Naive thymus-derived CD8-positive, alpha-beta T cell (primary cell): ENCODE data around the gene NKX1-2. TPM values are rescaled to one million over a fixed set of nuclear protein-coding genes. Genes with fewer than 3 reads are reported as not detected.
"Not testable (repeated sequence)": the region's sequence is repeated elsewhere in the genome, so short reads cannot be mapped to it uniquely, and the experiment has no call there.

ENCODE experiments used
- ATAC-seq, 2 donors: fragments of 150-1000 bp; cut with Tn5 transposase in 1 of 2; sonication (Bioruptor Pico), chemical (Tn5 transposase) in 1 of 2; 1 replicate in 1 of 2; 2 replicates in 1 of 2; pipeline ENCODE4 v1.10.0; 2021; ENCODE audit warnings: mild to moderate bottlenecking in 2 of 2, moderate library complexity in 2 of 2
- POLR2A ChIA-PET: fragments of 350-600 bp; sonication (Branson Sonifier 250); formaldehyde crosslinking; loops from one replicate; lab custom pipeline; 2021; ENCODE audit warnings: antibody characterized with exemption; lab: Charles Lee
- DNase-seq, 10 donors: peaks; one replicate each; pipeline versions ENCODE4 v3.0.0 to v3.0.0-alpha.2; 2020 to 2022
- H3K27ac Mint-ChIP-seq, 10 donors: one replicate each; pipeline ENCODE4 v1.8.0; 2020 to 2022; ENCODE audit warnings: mild to moderate bottlenecking in 10 of 10, mixed read lengths in 10 of 10, moderate library complexity in 4 of 10, inconsistent platforms in 1 of 10
- H3K27me3 Mint-ChIP-seq, 5 donors: one replicate each; pipeline ENCODE4 v1.8.0; 2021 to 2022; ENCODE audit warnings: mixed read lengths in 5 of 5
- H3K36me3 Mint-ChIP-seq, 3 donors: one replicate each; pipeline ENCODE4 v1.8.0; 2020 to 2022; ENCODE audit warnings: mixed read lengths in 3 of 3, mild to moderate bottlenecking in 2 of 3, inconsistent platforms in 1 of 3
- H3K4me1 Mint-ChIP-seq, 4 donors: one replicate each; pipeline ENCODE4 v1.8.0; 2021 to 2022; ENCODE audit warnings: mixed read lengths in 4 of 4
- H3K4me3 Mint-ChIP-seq, 10 donors: one replicate each; pipeline ENCODE4 v1.8.0; 2020 to 2022; ENCODE audit warnings: mild to moderate bottlenecking in 10 of 10, mixed read lengths in 10 of 10, moderate library complexity in 6 of 10, inconsistent platforms in 1 of 10
- H3K9me3 Mint-ChIP-seq, 9 donors: one replicate each; pipeline ENCODE4 v1.8.0; 2020 to 2022; ENCODE audit warnings: mixed read lengths in 9 of 9, mild to moderate bottlenecking in 3 of 9, inconsistent platforms in 1 of 9, moderate library complexity in 1 of 9
- polyA plus RNA-seq, 3 donors: library from polyadenylated mRNA; unstranded; fragments of 300-500 nt; fragmentation: Illumina TruSeq; gene quantifications; one replicate each; pipeline ENCODE4 v1.2.3, GENCODE V29; 2021
- total RNA-seq, 8 experiments: library from RNA in 2 of 8; stranded (reverse) in 2 of 8; gene quantifications; one replicate each; pipeline ENCODE4 v1.2.3 and lab custom pipeline; 2021 to 2026

The NKX1-2 gene
- total and polyA plus RNA-seq, 5 experiments from 2014 or later: not detected

DNA sequence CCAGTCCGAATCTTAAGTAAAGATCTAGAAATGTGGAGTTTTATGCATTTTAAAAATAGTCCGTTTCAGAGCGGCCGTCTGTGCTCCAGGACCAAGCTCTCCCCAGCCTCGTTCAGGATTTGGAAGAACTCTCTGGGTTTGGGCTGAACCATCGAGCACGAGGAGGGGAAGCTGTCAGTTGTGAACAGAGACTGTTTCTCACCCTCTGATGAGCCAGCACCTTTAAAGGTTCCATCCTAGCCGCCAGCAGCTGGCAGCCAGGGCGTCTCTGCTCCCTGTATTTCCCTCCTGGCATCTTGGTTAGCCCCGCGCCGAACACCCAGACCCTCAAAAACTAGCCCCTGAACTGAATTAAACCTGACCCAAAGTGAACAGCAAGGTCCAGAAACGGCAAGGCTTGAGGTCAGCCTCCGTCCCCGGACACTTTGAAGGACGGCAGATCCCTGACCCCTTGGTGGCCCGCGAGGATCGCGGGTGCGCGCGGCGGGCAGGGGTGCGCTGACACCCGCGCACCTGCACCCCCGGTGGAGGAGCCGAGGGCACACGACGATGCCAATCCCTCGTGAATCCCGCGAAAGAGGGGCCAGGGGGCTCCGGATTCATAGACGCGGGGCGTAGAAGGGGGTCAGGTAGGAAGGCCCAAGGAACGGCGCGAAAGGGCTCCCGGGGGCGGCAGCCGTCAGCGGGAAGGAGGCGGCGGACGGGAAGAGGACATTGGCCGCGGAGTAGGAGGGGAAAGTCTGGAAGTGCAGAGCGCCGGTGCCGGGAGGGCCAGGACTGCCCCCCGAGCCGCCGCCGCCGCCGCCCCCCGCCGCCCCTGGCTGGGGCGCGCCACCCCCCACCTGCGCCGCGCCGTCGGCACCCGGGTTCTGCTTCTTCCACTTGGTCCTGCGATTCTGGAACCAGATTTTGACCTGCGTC, 2.7 kb downstream of the NKX1-2 start:
- no peak for ATAC-seq
- DNase-seq: no peak
- Mint-ChIP-seq H3K9me3 (peaks cover 0 to 2% (median 0%) of the 10 kb centered on the region in 9 donors), H3K36me3 (peaks cover 0 to 3% (median 0%) of the 10 kb centered on the region in 3 donors), H3K27me3 (peaks cover 27 to 76% (median 64%) of the 10 kb centered on the region in 5 donors), H3K4me1 (peaks cover 13 to 24% (median 18%) of the 10 kb centered on the region in 4 donors), H3K4me3 (peak overlapping the region in 5 of 10 donors; percentile 18 to 71 (median 59)), H3K27ac (no peak overlapping the region)
- POLR2A ChIA-PET: no interaction called here

GRCh38 chr10:124441694-124442093, 8.1 kb downstream of the NKX1-2 start:
- H3K4me3 Mint-ChIP-seq, POLR2A ChIA-PET, H3K4me1 Mint-ChIP-seq, H3K36me3 Mint-ChIP-seq, ATAC-seq, H3K27ac Mint-ChIP-seq, H3K9me3 Mint-ChIP-seq, DNase-seq: not testable (repeated sequence)
- H3K27me3 Mint-ChIP-seq: peaks cover 11 to 38% (median 33%) of the 10 kb centered on the region in 5 donors

DNA sequence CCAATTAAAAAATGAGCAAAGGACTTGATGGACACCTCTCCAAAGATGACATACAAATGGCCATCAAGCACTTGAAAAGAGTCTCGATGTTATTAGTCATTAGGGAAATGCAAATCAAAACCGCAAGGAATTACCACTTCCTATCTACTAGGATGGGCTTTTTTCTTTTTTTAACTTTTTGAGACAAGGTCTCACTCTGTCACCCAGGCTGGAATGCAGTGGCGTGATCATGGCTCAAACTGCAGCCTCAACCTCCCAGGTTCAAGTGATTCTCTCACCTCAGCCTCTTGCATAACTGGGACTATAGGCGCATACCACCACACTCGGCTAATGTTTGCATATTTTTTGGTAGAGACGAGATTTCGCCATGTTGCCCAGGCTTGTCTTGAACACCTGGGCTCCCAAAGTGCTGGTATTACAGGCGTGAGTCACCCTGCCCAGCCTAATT, 13.6 kb downstream of the NKX1-2 start:
- no peak overlapping the region for H3K4me3 Mint-ChIP-seq
- peaks cover 0 to 12% (median 5%) of the 10 kb centered on the region in 5 donors for H3K27me3 Mint-ChIP-seq
- no peaks in the 10 kb centered on the region for H3K36me3 Mint-ChIP-seq
- no peaks in the 10 kb centered on the region for H3K9me3 Mint-ChIP-seq
- ATAC-seq (no peak), DNase-seq (no peak)
- peaks cover 0 to 3% (median 0%) of the 10 kb centered on the region in 4 donors for H3K4me1 Mint-ChIP-seq
- H3K27ac Mint-ChIP-seq: no peak overlapping the region
- POLR2A ChIA-PET: no interaction called here

DNA sequence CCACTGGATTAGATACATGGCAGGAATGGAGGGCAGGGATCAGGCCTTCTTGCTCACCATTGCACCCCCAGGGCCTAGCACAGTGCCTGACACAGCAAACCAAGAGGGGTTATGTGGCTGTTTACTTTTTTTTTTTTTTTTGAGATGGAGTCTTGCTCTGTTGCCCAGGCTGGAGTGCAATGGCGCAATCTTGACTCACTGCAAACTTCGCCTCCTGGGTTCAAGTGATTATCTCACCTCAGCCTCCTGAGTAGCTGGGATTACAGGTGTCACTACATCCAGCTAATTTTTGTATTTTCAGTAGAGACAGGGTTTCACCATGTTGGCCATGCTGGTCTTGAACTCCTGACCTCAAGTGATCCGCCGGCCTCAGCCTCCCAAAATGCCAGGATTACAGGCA, 14.2 kb downstream of the NKX1-2 start:
- POLR2A ChIA-PET: not testable (repeated sequence)

DNA sequence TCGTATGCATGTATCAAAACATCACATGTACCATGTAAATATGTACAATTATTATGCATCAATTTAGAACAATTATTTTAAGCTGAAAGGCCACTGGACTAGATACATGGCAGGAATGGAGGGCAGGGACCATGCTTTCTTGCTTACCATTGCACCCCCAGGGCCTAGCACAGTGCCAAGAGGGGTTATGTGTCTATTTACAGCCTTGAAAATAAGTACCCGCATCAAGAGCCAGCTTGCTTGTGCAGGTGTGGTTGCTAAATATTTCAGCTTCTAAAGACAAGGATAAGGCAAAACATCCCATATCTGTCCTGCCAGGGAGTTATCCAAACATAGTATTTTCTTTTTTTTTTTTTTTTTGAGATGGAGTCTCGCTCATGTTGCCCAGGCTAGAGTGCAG, 16.4 kb downstream of the NKX1-2 start:
- Mint-ChIP-seq H3K27me3 (peaks cover 0 to 17% (median 4%) of the 10 kb centered on the region in 5 donors), H3K9me3 (no peaks in the 10 kb centered on the region), H3K4me3 (no peak overlapping the region), H3K27ac (no peak overlapping the region), H3K4me1 (peaks cover 0 to 3% (median 1%) of the 10 kb centered on the region in 4 donors), H3K36me3 (no peaks in the 10 kb centered on the region)
- POLR2A ChIA-PET: no interaction called here
- no peak for ATAC-seq
- no peak for DNase-seq

More for the DNA sequence above, 14.2 kb downstream of the NKX1-2 start:
- H3K4me3 Mint-ChIP-seq, H3K27ac Mint-ChIP-seq, DNase-seq, H3K9me3 Mint-ChIP-seq, H3K36me3 Mint-ChIP-seq, H3K4me1 Mint-ChIP-seq, ATAC-seq: not testable (repeated sequence)
- peaks cover 0 to 11% (median 3%) of the 10 kb centered on the region in 5 donors for H3K27me3 Mint-ChIP-seq

DNA sequence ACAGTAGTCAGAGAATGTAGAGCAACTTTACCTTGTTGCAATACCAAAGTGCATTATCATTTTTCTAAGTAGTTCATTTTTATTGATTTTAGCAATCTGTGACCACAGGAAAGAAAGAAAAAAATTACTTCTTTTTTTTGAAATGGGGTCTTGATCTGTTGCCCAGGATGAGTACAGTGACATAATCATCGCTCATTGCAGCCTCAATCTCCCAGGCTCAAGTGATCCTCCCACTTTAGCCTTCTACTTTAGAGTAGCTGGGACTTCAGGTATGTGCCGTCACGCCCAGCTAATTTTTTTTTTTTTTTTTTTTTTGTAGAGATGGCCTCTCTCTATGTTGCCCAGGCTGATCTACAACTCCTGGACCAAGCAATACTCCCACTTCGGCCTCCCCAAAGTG, 19.8 kb downstream of the NKX1-2 start:
- POLR2A ChIA-PET: no interaction called here
- peaks cover 0 to 17% (median 4%) of the 10 kb centered on the region in 5 donors for H3K27me3 Mint-ChIP-seq
- ATAC-seq (no peak), DNase-seq (no peak)
- H3K9me3 Mint-ChIP-seq: no peaks in the 10 kb centered on the region
- no peaks in the 10 kb centered on the region for H3K36me3 Mint-ChIP-seq
- H3K27ac Mint-ChIP-seq: no peak overlapping the region
- no peak overlapping the region for H3K4me3 Mint-ChIP-seq
- peaks cover 0 to 2% (median 0%) of the 10 kb centered on the region in 4 donors for H3K4me1 Mint-ChIP-seq

DNA sequence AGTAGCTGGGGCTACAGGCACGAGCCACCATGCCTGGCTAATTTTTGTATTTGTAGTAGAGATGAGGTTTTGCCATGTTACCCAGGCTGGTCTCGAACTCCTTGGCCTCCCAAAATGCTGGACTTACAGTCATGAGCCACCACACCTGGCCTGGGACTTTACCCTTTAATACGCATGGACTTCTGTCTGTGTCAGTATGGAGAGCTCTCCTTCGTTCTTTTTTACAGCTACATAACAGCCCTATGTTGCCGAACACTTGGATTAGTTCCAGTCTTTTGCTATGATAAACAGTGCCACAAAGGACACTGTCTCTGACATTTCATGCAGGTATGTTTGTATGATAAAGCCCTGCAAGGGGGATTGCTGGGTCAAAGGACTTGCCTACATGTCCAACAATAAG, 20.3 kb downstream of the NKX1-2 start:
- Mint-ChIP-seq H3K4me1 (peaks cover 0 to 2% (median 0%) of the 10 kb centered on the region in 4 donors), H3K27me3 (peaks cover 0 to 17% (median 4%) of the 10 kb centered on the region in 5 donors), H3K36me3 (no peaks in the 10 kb centered on the region), H3K27ac (no peak overlapping the region), H3K9me3 (no peaks in the 10 kb centered on the region), H3K4me3 (no peak overlapping the region)
- POLR2A ChIA-PET: no interaction called here
- DNase-seq: no peak
- no peak for ATAC-seq

- peak overlapping the region in 2 of 10 donors; percentile 24 to 78 for H3K27ac Mint-ChIP-seq
- H3K4me1 Mint-ChIP-seq: peaks cover 0 to 2% (median 0%) of the 10 kb centered on the region in 4 donors
- no peaks in the 10 kb centered on the region for H3K9me3 Mint-ChIP-seq
- DNase-seq (no peak), ATAC-seq (no peak)
- POLR2A ChIA-PET: no interaction called here
- H3K27me3 Mint-ChIP-seq: peaks cover 3 to 22% (median 9%) of the 10 kb centered on the region in 5 donors
- H3K36me3 Mint-ChIP-seq: no peaks in the 10 kb centered on the region
- no peak overlapping the region for H3K4me3 Mint-ChIP-seq
These were observed 21.5 kb downstream of the NKX1-2 start for GRCh38 chr10:124428207-124428777.

DNA sequence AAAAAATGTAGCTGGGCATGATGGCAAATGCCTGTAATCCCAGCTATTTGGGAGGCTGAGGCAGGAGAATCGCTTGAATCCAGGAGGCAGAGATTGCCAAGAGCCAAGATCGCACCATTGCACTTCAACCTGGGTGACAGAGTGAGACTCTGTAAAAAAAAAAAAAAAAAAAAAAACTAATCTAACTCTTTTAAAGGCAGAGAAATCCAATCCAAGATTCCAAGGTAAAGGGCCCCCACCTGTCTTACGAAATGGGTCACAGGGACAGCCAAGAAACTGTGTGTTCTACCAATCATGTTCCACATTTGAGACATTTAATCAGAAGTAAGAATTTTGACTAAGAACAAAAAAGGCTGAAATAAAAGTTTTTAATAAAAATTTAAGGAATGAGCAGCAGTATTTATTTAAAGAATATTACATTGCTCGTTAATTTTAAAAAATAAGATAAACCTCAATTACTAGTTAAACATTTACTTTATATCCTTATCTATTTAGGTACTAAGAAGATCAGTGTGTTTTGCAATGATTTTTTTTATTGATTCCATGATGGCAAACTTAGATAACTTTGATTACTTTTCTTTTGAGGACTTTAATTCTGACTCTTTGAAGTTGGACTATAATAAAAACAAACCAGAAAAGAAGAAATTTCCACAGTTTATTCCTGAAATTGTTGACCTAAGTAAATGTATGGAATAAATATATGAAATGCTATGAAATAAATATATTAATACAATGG, 24.4 kb downstream of the NKX1-2 start:
- Mint-ChIP-seq H3K9me3 (no peaks in the 10 kb centered on the region), H3K4me1 (peaks cover 0 to 2% (median 0%) of the 10 kb centered on the region in 4 donors), H3K36me3 (no peaks in the 10 kb centered on the region), H3K4me3 (no peak overlapping the region), H3K27me3 (peaks cover 7 to 22% (median 18%) of the 10 kb centered on the region in 5 donors), H3K27ac (no peak overlapping the region)
- POLR2A ChIA-PET: no interaction called here
- ATAC-seq (no peak), DNase-seq (no peak)

DNA sequence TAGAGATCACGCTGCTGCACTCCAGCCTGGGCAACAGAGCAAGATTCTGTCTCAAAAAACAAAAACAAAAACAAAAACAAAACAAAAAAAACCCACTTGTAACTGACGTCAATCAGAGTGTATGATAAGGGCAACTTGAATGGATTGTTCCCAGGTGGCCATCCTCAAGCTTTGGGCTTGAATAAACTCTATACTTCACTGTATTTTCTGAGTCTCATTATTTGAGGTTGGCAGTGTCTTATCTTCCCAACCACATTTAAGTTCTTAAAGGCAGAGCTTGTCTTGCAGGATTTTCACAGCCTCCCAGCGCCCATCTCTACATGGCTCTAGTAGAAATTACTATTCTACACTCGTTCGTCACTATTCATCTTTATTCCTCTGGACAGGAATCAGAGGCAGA, 26.0 kb downstream of the NKX1-2 start:
- no peak overlapping the region for H3K27ac Mint-ChIP-seq
- ATAC-seq: no peak
- POLR2A ChIA-PET: no interaction called here
- H3K9me3 Mint-ChIP-seq: no peaks in the 10 kb centered on the region
- H3K36me3 Mint-ChIP-seq: no peaks in the 10 kb centered on the region
- no peak overlapping the region for H3K4me3 Mint-ChIP-seq
- H3K27me3 Mint-ChIP-seq: peaks cover 7 to 19% (median 18%) of the 10 kb centered on the region in 5 donors
- peaks cover 2 to 6% (median 4%) of the 10 kb centered on the region in 4 donors for H3K4me1 Mint-ChIP-seq
- DNase-seq: no peak

DNA sequence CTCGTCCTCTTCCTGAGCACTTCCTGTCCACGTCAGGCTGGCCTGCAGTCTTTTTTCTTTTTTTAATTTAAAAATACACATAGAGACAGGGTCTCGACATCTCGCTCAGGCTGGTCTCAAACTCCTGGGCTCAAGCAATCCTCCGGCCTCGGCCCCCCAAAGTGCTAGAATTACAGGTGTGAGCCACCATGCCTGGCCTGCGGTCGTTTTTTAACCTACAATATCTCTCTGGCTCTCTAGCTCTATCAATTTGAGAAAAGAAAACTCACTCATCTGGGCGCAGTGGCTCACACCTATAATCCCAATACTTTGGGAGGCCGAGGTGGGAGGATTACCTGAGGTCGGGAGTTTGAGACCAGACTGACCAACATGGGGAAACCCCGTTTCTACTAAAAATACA, 27.1 kb downstream of the NKX1-2 start:
- Mint-ChIP-seq H3K9me3 (no peaks in the 10 kb centered on the region), H3K27ac (no peak overlapping the region), H3K4me1 (peaks cover 2 to 7% (median 6%) of the 10 kb centered on the region in 4 donors), H3K27me3 (peaks cover 5 to 18% (median 16%) of the 10 kb centered on the region in 5 donors), H3K4me3 (no peak overlapping the region), H3K36me3 (no peaks in the 10 kb centered on the region)
- DNase-seq (no peak), ATAC-seq (no peak)
- POLR2A ChIA-PET: no interaction called here

GRCh38 chr10:124420254-124420653, 29.6 kb downstream of the NKX1-2 start:
- DNase-seq (no peak), ATAC-seq (no peak)
- Mint-ChIP-seq H3K9me3 (no peaks in the 10 kb centered on the region), H3K4me3 (peak overlapping the region in 3 of 10 donors; percentile 6 to 24 (median 18)), H3K27ac (no peak overlapping the region), H3K36me3 (no peaks in the 10 kb centered on the region), H3K27me3 (peaks cover 4 to 18% (median 13%) of the 10 kb centered on the region in 5 donors), H3K4me1 (peaks cover 5 to 27% (median 22%) of the 10 kb centered on the region in 4 donors)
- POLR2A ChIA-PET: interaction anchor here (1.7 kb wide), 1 partner anchor 34 kb away, joined by 4 read pairs; no protein-coding TSS in a partner anchor
